Ishikawa (cell line): ENCODE measurements around the gene KRT79.

ENCODE experiments used
- CREB1 ChIP-seq: IDR thresholded peaks from 2 replicates; pipeline ENCODE4 v1.6.1; 2012; ENCODE audit warnings: low read depth
- NFIC ChIP-seq: IDR thresholded peaks from 2 replicates; pipeline ENCODE4 v1.6.1; 2012
- TCF12 ChIP-seq: IDR thresholded peaks from 2 replicates; pipeline ENCODE4 v1.6.1; 2012; ENCODE audit warnings: low read depth
- TF ChIP-seq, protein P1 (sequence below): IDR thresholded peaks from 2 replicates; pipeline ENCODE4 v1.6.1; 2012; ENCODE audit warnings: low read depth, mild to moderate bottlenecking

DNA sequence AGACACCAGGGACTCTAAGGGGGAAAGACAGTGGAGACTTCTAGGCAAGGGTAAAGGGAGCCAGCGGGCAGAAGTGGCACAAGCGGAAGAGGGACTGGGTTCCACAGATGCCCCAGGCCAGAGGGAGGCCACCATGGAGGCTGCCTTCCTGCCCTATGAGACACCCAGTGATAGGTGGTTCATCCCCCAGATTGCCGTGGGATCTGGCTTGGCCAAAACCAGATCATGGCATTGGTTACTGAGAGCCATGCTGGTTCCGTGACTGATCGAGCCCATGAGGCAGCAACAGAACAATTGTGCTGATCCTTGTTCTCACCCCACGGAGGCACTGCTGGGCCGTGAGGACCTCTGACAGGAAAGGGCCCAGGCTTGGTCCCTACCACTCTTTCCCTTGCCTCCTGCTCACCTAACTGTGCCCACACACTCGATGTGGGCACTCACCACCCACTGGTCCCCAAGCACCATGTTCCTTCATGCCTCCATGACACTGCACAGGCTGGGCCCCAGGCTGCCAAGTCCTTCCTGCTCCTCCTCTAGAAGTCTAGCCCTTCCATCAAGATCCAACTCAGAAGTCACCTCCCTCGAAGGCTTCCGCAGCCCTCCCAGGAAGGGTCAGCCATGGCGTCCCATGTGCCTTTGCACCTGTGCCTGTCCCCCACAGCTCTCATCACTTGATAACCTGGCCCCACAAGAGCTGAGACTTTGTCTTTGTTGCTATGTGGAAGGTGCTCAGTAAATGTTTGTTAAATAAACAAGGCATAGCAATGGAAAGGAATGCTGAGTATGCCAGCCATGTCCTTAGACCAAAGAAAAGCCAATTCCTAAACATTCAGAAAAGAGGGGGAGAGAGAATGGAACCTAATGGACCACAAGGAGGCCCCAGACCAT is 7.3 kb downstream of the KRT79 start:
- TF ChIP-seq CREB1 = no peak
- no peak for TF ChIP-seq TCF12
- TF ChIP-seq NFIC = no peak
- TF ChIP-seq, protein P1, sequence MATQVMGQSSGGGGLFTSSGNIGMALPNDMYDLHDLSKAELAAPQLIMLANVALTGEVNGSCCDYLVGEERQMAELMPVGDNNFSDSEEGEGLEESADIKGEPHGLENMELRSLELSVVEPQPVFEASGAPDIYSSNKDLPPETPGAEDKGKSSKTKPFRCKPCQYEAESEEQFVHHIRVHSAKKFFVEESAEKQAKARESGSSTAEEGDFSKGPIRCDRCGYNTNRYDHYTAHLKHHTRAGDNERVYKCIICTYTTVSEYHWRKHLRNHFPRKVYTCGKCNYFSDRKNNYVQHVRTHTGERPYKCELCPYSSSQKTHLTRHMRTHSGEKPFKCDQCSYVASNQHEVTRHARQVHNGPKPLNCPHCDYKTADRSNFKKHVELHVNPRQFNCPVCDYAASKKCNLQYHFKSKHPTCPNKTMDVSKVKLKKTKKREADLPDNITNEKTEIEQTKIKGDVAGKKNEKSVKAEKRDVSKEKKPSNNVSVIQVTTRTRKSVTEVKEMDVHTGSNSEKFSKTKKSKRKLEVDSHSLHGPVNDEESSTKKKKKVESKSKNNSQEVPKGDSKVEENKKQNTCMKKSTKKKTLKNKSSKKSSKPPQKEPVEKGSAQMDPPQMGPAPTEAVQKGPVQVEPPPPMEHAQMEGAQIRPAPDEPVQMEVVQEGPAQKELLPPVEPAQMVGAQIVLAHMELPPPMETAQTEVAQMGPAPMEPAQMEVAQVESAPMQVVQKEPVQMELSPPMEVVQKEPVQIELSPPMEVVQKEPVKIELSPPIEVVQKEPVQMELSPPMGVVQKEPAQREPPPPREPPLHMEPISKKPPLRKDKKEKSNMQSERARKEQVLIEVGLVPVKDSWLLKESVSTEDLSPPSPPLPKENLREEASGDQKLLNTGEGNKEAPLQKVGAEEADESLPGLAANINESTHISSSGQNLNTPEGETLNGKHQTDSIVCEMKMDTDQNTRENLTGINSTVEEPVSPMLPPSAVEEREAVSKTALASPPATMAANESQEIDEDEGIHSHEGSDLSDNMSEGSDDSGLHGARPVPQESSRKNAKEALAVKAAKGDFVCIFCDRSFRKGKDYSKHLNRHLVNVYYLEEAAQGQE = no peak
